SK-N-SH treated with all-trans-retinoic acid at 6 μM for 48 hours (cell line): Measurements from ENCODE around the gene ARMH1.

Experiments used
- CSRNP3 ChIP-seq: fragments of 250-450 bp; sonication (Bioruptor Pico); IDR thresholded peaks from 2 replicates; pipeline ENCODE4 v1.5.1; 2021; ENCODE audit warnings: mild to moderate bottlenecking, moderate library complexity
- ESRRG ChIP-seq: fragments of 250-450 bp; sonication (Bioruptor Pico); IDR thresholded peaks from 2 replicates; pipeline ENCODE4 v1.6.1; 2021; ENCODE audit warnings: mild to moderate bottlenecking
- PATZ1 ChIP-seq: fragments of 250-450 bp; sonication (Bioruptor Pico); IDR thresholded peaks from 2 replicates; pipeline ENCODE4 v1.8.0; 2020; ENCODE audit warnings: mild to moderate bottlenecking, moderate library complexity, borderline replicate concordance
- RARB ChIP-seq: fragments of 250-450 bp; sonication (Bioruptor Pico); IDR thresholded peaks from 2 replicates; pipeline ENCODE4 v1.8.0; 2021; ENCODE audit warnings: mild to moderate bottlenecking, moderate library complexity
- TCF4 ChIP-seq: fragments of 250-450 bp; sonication (Bioruptor Pico); IDR thresholded peaks from 2 replicates; pipeline ENCODE4 v1.8.0; 2021; ENCODE audit warnings: mild to moderate bottlenecking, moderate library complexity, borderline replicate concordance
- ZFP3 ChIP-seq: fragments of 250-450 bp; sonication (Bioruptor Pico); IDR thresholded peaks from 2 replicates; pipeline ENCODE4 v1.5.0; 2020; ENCODE audit warnings: mild to moderate bottlenecking, moderate library complexity
- ZFP30 ChIP-seq: fragments of 450-650 bp; formaldehyde crosslinking; IDR thresholded peaks from 2 replicates; pipeline ENCODE4 v1.5.0; 2022; ENCODE audit warnings: mild to moderate bottlenecking, moderate library complexity
- ZNF565 ChIP-seq: fragments of 450-650 bp; formaldehyde crosslinking; conservative IDR thresholded peaks from 2 replicates; pipeline ENCODE4 v1.5.0; 2020; ENCODE audit warnings: low read depth, mild to moderate bottlenecking, moderate library complexity
- ZNF8 ChIP-seq: fragments of 450-650 bp; formaldehyde crosslinking; IDR thresholded peaks from 2 replicates; pipeline ENCODE4 v1.5.0; 2020; ENCODE audit warnings: mild to moderate bottlenecking, moderate library complexity

- TF ChIP-seq CSRNP3 (CRISPR knock-in tag) (no peak), ZNF565 (no peak), ZNF8 (CRISPR knock-in tag) (no peak), PATZ1 (CRISPR knock-in tag) (no peak), RARB (CRISPR knock-in tag) (no peak), ZFP30 (CRISPR knock-in tag) (no peak), ZFP3 (CRISPR knock-in tag) (no peak), ESRRG (CRISPR knock-in tag) (no peak), TCF4 (no peak)
Observed at GRCh38 chr1:44636083-44636687, 38.3 kb upstream of the ARMH1 start.
